ENCODE results near the gene EMC1. TPM values are rescaled to one million over a fixed set of nuclear protein-coding genes. Genes with fewer than 3 reads are reported as not detected.
"Not testable (repeated sequence)": the region's sequence is repeated elsewhere in the genome, so short reads cannot be mapped to it uniquely, and the experiment has no call there.

The EMC1 gene
- polyA plus RNA-seq, 4 donors: 40.6 to 56.1 (median 48.8) TPM

- DNase-seq (ENCODE audit: low read depth in 4 of 4, low spot score in 2 of 4): no peak
Measured at GRCh38 chr1:19262047-19262446, 10.7 kb upstream of the EMC1 start.

GRCh38 chr1:19260211-19261138 is 9.2 kb upstream of the EMC1 start:
- no peak for DNase-seq (ENCODE audit: low read depth in 4 of 4, low spot score in 2 of 4)

GRCh38 chr1:19258353-19258752 is 7.0 kb upstream of the EMC1 start:
- DNase-seq (ENCODE audit: low read depth in 4 of 4, low spot score in 2 of 4): no peak

GRCh38 chr1:19257178-19257914 is 6.0 kb upstream of the EMC1 start:
- no peak for DNase-seq (ENCODE audit: low read depth in 4 of 4, low spot score in 2 of 4)

- not testable (repeated sequence) for DNase-seq (ENCODE audit: low read depth in 4 of 4, low spot score in 2 of 4)
Measured at GRCh38 chr1:19256301-19256700, 5.0 kb upstream of the EMC1 start.

GRCh38 chr1:19255288-19255687 is 4.0 kb upstream of the EMC1 start:
- DNase-seq (ENCODE audit: low read depth in 4 of 4, low spot score in 2 of 4): no peak

GRCh38 chr1:19254416-19254815 is 3.1 kb upstream of the EMC1 start:
- no peak for DNase-seq (ENCODE audit: low read depth in 4 of 4, low spot score in 2 of 4)

GRCh38 chr1:19250629-19251304 is 557 bp downstream of the EMC1 start:
- no peak for DNase-seq (ENCODE audit: low read depth in 4 of 4, low spot score in 2 of 4)

- DNase-seq (ENCODE audit: low read depth in 4 of 4, low spot score in 2 of 4): no peak
Measured at GRCh38 chr1:19240673-19241538, 10.4 kb downstream of the EMC1 start.

GRCh38 chr1:19239876-19240275 is 11.4 kb downstream of the EMC1 start:
- DNase-seq (ENCODE audit: low read depth in 4 of 4, low spot score in 2 of 4): no peak

- DNase-seq (ENCODE audit: low read depth in 4 of 4, low spot score in 2 of 4): no peak
Measured at GRCh38 chr1:19234224-19234623, 17.1 kb downstream of the EMC1 start.

- DNase-seq (ENCODE audit: low read depth in 4 of 4, low spot score in 2 of 4): no peak
Measured at GRCh38 chr1:19232524-19232846, 18.8 kb downstream of the EMC1 start.

- not testable (repeated sequence) for DNase-seq (ENCODE audit: low read depth in 4 of 4, low spot score in 2 of 4)
Measured at GRCh38 chr1:19231736-19232523, 19.4 kb downstream of the EMC1 start.

GRCh38 chr1:19229828-19230325 is 21.4 kb downstream of the EMC1 start:
- DNase-seq (ENCODE audit: low read depth in 4 of 4, low spot score in 2 of 4): no peak

GRCh38 chr1:19229229-19229628 is 22.1 kb downstream of the EMC1 start:
- no peak for DNase-seq (ENCODE audit: low read depth in 4 of 4, low spot score in 2 of 4)

- no peak for DNase-seq (ENCODE audit: low read depth in 4 of 4, low spot score in 2 of 4)
Measured at GRCh38 chr1:19222979-19223824, 28.1 kb downstream of the EMC1 start.

- DNase-seq (ENCODE audit: low read depth in 4 of 4, low spot score in 2 of 4): no peak
Measured at GRCh38 chr1:19222573-19222972, 28.8 kb downstream of the EMC1 start.

GRCh38 chr1:19220991-19221390 is 30.3 kb downstream of the EMC1 start:
- DNase-seq (ENCODE audit: low read depth in 4 of 4, low spot score in 2 of 4): peak in 2 of 4 donors; percentile 11 to 32

All from left renal cortex interstitium (tissue), 4 donors.